WERI-Rb-1 (cell line): ENCODE results near the gene DYNC1I1.
A peak's percentile ranks its signal among the peaks of the same experiment; 100 is the strongest.

Source experiments
- DNase-seq: peaks from one replicate; pipeline ENCODE4 v3.0.0-alpha.2; 2020
- H3K27ac ChIP-seq: fragments of 250-450 bp; sonication (Bioruptor Pico); 2 replicates; pipeline ENCODE4 v1.5.1; 2020; ENCODE audit warnings: mild to moderate bottlenecking, moderate library complexity
- H3K27me3 ChIP-seq: fragments of 250-450 bp; sonication (Bioruptor Pico); 2 replicates; pipeline ENCODE4 v1.5.1; 2021; ENCODE audit warnings: mild to moderate bottlenecking, low read depth, moderate library complexity; ENCODE audit not compliant: insufficient read depth, severe bottlenecking
- H3K36me3 ChIP-seq: fragments of 250-450 bp; sonication (Bioruptor Pico); 2 replicates; pipeline ENCODE4 v1.5.1; 2020; ENCODE audit warnings: mild to moderate bottlenecking, moderate library complexity
- H3K4me3 ChIP-seq: 2 replicates; pipeline ENCODE4 v1.5.1; 2011; ENCODE audit warnings: low read depth, mild to moderate bottlenecking, control low read depth, low read length
- H3K9me3 ChIP-seq: fragments of 250-450 bp; sonication (Bioruptor Pico); 2 replicates; pipeline ENCODE4 v1.5.1; 2021; ENCODE audit warnings: mild to moderate bottlenecking, moderate library complexity; ENCODE audit not compliant: severe bottlenecking
- TF ChIP-seq, protein P1 (sequence below): IDR thresholded peaks from 2 replicates; pipeline ENCODE4 v1.5.1; 2011; ENCODE audit warnings: low read depth, mild to moderate bottlenecking, control low read depth, inconsistent platforms, low read length

Gene DYNC1I1

DNA sequence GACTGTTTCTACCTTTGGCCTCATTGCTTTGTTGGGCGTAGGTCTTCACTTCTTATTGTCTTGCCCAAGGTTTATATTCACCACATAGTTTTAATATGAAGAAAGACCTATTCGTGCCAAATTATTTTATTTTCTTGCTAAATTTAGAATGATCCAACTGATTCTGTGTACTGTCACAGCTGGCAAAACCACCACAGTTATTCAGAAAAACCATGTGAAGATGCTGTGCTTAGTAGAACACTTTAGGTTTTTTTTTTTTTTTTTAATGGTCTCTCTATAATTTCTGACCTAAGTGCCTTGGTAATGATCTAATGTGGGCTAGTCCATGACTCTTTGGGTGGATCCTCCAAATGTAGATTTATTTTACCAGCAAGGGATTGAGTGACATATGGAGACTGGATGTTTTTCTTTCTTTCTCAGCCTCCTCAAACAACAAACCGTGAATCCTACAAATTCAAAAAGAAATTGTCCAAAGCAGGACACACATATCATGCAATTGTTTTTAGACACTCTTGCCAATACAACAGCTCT, 243.8 kb downstream of the DYNC1I1 start:
- TF ChIP-seq, protein P1, sequence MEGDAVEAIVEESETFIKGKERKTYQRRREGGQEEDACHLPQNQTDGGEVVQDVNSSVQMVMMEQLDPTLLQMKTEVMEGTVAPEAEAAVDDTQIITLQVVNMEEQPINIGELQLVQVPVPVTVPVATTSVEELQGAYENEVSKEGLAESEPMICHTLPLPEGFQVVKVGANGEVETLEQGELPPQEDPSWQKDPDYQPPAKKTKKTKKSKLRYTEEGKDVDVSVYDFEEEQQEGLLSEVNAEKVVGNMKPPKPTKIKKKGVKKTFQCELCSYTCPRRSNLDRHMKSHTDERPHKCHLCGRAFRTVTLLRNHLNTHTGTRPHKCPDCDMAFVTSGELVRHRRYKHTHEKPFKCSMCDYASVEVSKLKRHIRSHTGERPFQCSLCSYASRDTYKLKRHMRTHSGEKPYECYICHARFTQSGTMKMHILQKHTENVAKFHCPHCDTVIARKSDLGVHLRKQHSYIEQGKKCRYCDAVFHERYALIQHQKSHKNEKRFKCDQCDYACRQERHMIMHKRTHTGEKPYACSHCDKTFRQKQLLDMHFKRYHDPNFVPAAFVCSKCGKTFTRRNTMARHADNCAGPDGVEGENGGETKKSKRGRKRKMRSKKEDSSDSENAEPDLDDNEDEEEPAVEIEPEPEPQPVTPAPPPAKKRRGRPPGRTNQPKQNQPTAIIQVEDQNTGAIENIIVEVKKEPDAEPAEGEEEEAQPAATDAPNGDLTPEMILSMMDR: no peak
- Histone ChIP-seq H3K4me3 (no peak overlapping the region), H3K27ac (no peak overlapping the region), H3K27me3 (no peaks in the 10 kb centered on the region), H3K9me3 (no peaks in the 10 kb centered on the region), H3K36me3 (no peaks in the 10 kb centered on the region)
- no peak for DNase-seq

DNA sequence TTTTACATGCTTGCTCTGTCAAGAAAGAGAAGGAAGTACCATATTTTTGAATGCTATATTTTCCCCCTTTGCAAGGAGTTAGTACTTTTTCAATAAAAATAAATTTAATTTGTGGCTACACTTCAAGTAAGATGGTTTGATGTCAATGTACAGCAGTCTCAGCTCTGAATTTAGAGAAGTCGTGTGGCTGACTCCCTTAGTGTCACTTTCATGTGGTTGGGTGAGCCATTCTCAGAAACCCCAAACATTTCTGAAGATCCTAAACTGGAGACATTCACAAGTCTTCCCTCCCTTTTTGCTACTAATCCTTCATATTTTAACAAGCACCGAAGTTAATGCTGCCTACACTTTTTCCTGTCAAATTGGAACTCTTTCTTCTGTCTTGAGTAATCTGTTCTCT, 244.4 kb downstream of the DYNC1I1 start:
- TF ChIP-seq, protein P1: no peak
- no peaks in the 10 kb centered on the region for H3K27me3 ChIP-seq
- H3K9me3 ChIP-seq: no peaks in the 10 kb centered on the region
- no peak overlapping the region for H3K4me3 ChIP-seq
- H3K27ac ChIP-seq: no peak overlapping the region
- no peak for DNase-seq
- H3K36me3 ChIP-seq: no peaks in the 10 kb centered on the region

DNA sequence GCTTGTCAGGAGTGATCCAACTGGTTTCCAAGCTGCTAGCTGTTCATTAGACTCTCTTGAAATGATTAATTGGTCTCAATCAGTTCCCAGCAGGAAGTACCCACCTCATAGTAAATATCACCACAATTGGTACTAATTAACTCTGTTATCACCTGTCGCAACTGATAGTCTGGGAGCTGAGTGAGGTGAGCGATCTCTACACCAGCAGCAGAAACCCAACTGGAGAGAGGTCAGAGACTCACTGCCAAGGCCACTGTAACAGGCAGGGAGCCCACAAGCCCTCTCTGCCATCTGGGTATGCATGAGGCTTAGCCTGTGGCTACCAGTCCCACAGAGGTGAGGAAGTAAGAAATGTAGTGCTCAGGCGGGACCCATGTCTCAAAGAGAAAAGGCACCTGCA, 245.5 kb downstream of the DYNC1I1 start:
- no peak overlapping the region for H3K4me3 ChIP-seq
- H3K9me3 ChIP-seq: no peaks in the 10 kb centered on the region
- H3K36me3 ChIP-seq: no peaks in the 10 kb centered on the region
- H3K27ac ChIP-seq: no peak overlapping the region
- TF ChIP-seq, protein P1: no peak
- no peak for DNase-seq
- H3K27me3 ChIP-seq: no peaks in the 10 kb centered on the region

DNA sequence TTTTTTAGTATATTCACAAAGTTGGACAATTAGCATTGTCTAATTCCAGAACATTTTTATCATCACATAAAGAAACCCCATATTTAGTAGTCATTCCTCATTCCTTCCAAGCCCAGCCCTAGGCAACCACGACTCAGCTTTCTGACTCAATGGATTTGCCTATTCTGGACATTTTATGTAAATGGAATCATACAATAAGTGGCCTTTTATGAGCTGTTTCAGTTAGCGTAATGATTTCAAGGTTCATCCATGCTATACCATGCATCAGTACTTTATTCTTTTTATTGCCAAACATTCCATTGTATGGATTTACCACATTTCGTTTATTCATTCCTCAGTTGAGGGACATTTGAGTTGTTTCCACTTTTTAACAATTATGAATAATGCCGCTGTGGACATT, 249.2 kb downstream of the DYNC1I1 start:
- Histone ChIP-seq H3K27me3 (no peaks in the 10 kb centered on the region), H3K9me3 (no peaks in the 10 kb centered on the region), H3K27ac (no peak overlapping the region), H3K36me3 (no peaks in the 10 kb centered on the region), H3K4me3 (no peak overlapping the region)
- TF ChIP-seq, protein P1: no peak
- no peak for DNase-seq

DNA sequence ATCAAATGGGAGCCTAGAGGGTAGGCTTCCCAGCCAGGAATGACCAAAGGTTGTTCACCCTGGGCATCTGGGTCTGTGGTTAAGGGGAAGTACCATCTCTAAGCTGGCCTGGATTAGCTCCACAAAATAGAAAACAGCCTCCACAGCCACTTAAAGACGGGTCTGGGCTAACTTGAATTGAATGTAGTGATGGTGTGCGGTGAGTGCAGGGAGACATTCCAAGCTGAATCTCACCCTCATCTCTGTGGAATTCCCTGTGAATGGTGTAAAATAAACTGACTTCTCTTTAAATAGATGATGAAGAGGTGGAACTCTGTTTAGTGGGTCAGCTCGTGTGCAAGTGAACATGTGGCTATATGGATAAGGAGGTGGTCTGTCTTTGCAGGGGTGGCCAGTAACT, 251.0 kb downstream of the DYNC1I1 start:
- peak; percentile 33 for DNase-seq
- H3K27me3 ChIP-seq: no peaks in the 10 kb centered on the region
- H3K9me3 ChIP-seq: no peaks in the 10 kb centered on the region
- peak overlapping the region; percentile 48 for H3K27ac ChIP-seq
- H3K4me3 ChIP-seq: no peak overlapping the region
- no peaks in the 10 kb centered on the region for H3K36me3 ChIP-seq
- TF ChIP-seq, protein P1: no peak

DNA sequence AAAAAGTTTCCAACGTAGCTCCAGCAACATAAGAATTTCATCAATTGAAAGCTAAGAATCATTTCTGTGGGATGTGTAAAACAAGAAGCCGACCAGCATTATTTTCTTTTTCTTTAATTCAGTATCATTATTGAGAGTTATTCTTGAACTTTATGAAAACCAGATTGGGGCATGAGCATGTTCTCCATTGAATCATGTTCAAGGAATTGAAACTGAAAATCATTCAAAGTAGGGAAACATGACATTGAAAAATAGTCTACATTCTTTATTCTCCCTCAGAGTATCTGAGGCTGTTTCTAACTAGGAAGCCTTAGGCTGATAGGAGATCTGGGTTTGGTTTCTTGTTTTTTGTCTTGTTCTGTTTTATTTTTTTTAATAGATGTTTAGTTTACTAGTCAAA, 253.7 kb downstream of the DYNC1I1 start:
- no peak overlapping the region for H3K4me3 ChIP-seq
- no peaks in the 10 kb centered on the region for H3K27me3 ChIP-seq
- no peaks in the 10 kb centered on the region for H3K36me3 ChIP-seq
- no peak for DNase-seq
- TF ChIP-seq, protein P1: no peak
- no peaks in the 10 kb centered on the region for H3K9me3 ChIP-seq
- H3K27ac ChIP-seq: no peak overlapping the region
